PFSK-1 (cell line): ENCODE results near the gene SEC14L1.

Source experiments
- POLR2AphosphoS5 ChIP-seq: IDR thresholded peaks from 2 replicates; pipeline ENCODE4 v1.6.1; 2012; ENCODE audit warnings: low read depth, mild to moderate bottlenecking, control low read depth, low read length, moderate library complexity
- TAF1 ChIP-seq: IDR thresholded peaks from 2 replicates; pipeline ENCODE4 v1.6.1; 2012; ENCODE audit warnings: low read length, control low read depth, borderline replicate concordance; ENCODE audit not compliant: insufficient read depth
- TF ChIP-seq, protein P1 (sequence below), 2 experiments: IDR thresholded peaks; 2 replicates each; pipeline versions ENCODE4 v1.6.1 to v1.8.0; 2011 to 2012; ENCODE audit warnings: low read depth in 2 of 2, low read length in 2 of 2, control low read depth in 1 of 2, inconsistent platforms in 1 of 2, mild to moderate bottlenecking in 1 of 2, moderate library complexity in 1 of 2; ENCODE audit not compliant: insufficient read depth in 1 of 2

- TF ChIP-seq POLR2AphosphoS5 (no peak), TAF1 (no peak)
- TF ChIP-seq, protein P1, sequence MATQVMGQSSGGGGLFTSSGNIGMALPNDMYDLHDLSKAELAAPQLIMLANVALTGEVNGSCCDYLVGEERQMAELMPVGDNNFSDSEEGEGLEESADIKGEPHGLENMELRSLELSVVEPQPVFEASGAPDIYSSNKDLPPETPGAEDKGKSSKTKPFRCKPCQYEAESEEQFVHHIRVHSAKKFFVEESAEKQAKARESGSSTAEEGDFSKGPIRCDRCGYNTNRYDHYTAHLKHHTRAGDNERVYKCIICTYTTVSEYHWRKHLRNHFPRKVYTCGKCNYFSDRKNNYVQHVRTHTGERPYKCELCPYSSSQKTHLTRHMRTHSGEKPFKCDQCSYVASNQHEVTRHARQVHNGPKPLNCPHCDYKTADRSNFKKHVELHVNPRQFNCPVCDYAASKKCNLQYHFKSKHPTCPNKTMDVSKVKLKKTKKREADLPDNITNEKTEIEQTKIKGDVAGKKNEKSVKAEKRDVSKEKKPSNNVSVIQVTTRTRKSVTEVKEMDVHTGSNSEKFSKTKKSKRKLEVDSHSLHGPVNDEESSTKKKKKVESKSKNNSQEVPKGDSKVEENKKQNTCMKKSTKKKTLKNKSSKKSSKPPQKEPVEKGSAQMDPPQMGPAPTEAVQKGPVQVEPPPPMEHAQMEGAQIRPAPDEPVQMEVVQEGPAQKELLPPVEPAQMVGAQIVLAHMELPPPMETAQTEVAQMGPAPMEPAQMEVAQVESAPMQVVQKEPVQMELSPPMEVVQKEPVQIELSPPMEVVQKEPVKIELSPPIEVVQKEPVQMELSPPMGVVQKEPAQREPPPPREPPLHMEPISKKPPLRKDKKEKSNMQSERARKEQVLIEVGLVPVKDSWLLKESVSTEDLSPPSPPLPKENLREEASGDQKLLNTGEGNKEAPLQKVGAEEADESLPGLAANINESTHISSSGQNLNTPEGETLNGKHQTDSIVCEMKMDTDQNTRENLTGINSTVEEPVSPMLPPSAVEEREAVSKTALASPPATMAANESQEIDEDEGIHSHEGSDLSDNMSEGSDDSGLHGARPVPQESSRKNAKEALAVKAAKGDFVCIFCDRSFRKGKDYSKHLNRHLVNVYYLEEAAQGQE (IDR thresholded peaks at IDR 0.05; ENCODE audit: insufficient read depth in 1 of 2, low read depth in 2 of 2, low read length in 2 of 2): no peak
Measured at GRCh38 chr17:77217566-77217965, 76.8 kb downstream of the SEC14L1 start.
